Endometrial microvascular endothelial cells (primary cell): ENCODE data around the gene AP1S3. TPM values are rescaled to one million over a fixed set of nuclear protein-coding genes. Genes with fewer than 3 reads are reported as not detected.

ENCODE experiments used
- in situ Hi-C: cut with HindIII; loops from 2 replicates; pipeline ENCODE4 v1.10.0; 2017; ENCODE audit warnings: low sequenced_read_pairs, low pct_unique_long_range_greater_than_20kb; ENCODE audit errors: inconsistent ontology term
- total RNA-seq: library from RNA; depleted of rRNA; stranded (reverse); fragments of >200 nt; gene quantifications from one replicate; pipeline ENCODE4 v1.2.3, GENCODE V29; 2015; ENCODE audit errors: inconsistent ontology term

AP1S3 gene
- total RNA-seq, 1 donor from 2014 or later, result 18.1 TPM

- in situ Hi-C loops, result no loop called here
These were observed 18.6 kb upstream of the AP1S3 start for GRCh38 chr2:223856021-223856420.

DNA sequence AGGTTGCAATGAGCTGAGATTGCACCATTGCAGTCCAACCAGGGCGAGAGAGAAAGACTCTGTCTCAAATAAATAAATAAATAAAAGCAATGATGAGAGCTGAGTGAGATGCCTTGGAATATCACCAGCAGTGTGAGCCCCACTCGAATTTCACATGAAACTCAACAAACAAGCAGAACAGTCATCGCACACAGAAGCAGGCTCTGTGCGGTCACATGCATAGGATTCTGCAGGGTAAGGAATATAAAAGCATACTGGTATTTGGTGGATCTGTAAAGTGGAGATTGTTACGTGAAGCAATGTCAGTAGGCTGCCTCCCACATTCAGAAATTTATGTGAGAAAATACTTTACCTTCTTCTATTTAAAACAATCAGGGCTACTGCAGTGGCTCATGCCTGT, 18.0 kb upstream of the AP1S3 start:
- in situ Hi-C loops, result no loop called here

DNA sequence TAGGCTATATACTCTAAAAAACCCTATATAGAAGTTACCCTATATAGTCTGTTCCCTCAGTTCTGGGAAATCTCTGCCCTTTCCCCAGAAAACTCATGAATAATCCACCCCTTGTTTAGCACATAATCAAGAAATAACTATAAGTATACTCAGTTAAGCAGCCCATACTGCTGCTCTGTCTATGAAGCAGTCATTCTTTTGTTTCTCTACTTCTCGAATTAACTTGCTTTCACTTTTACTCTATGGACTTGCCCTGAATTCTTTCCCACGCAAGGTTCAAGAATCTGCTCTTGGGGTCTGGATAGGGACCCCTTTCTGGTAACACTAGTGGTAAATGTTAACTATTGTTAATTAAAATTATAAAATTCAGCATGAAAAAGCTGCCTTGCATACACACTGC, 17.4 kb upstream of the AP1S3 start:
- in situ Hi-C loops, result no loop called here

- in situ Hi-C loops, result no loop called here
These were observed 16.0 kb upstream of the AP1S3 start for GRCh38 chr2:223853425-223853837.

DNA sequence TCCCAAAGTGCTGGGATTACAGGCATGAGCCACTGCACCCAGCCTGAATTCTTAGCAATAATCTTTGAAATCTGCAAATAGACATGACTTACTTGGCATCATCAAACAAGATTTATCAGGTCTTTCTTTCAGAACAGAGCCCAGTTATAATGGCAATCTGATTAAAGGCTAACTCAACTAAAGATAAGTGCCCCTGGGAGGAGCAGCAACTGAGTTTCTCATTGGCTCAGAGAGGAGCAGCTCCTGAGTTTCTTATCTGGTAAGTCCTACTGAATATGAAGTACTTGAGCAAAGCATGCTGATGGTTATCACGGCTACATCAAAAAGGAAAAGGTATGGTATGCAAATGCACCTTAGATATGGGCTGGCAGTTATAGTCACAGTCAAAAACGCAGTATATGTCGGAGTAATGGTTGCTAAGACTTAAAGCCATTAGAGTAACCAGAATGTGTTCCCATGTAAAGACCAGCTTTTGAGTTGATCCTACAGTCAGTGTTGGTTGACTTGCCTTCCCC, 15.0 kb upstream of the AP1S3 start:
- in situ Hi-C loops, result no loop called here

- in situ Hi-C loops, result no loop called here
These were observed 10.0 kb upstream of the AP1S3 start for GRCh38 chr2:223847410-223847809.

- in situ Hi-C loops, result no loop called here
These were observed 9.1 kb upstream of the AP1S3 start for GRCh38 chr2:223846515-223846914.

GRCh38 chr2:223841436-223842190, 4.2 kb upstream of the AP1S3 start:
- in situ Hi-C loops, result no loop called here

- in situ Hi-C loops, result no loop called here
These were observed 1.5 kb downstream of the AP1S3 start for GRCh38 chr2:223835701-223836532.

- in situ Hi-C loops, result no loop called here
These were observed 3.0 kb downstream of the AP1S3 start for GRCh38 chr2:223834431-223834830.

GRCh38 chr2:223832241-223832903, 5.0 kb downstream of the AP1S3 start:
- in situ Hi-C loops, result no loop called here

DNA sequence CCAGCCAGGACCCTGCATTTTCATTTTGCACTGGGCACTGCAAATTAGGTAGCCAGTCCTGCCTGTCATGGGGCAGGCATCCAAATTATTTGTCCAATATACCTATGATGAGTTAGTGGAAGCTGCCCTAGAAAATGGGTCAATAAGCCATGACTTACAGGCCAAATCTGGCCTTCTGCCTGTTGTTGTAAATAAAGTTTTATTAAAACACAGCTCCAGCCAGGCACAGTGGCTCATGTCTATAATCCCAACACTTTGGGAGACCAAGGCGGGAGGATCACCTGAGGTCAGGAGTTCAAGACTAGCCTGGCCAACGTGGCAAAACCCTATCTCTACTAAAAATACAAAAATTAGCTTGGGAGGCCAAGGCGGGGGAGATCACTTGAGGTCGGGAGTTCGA, 8.3 kb downstream of the AP1S3 start:
- in situ Hi-C loops, result no loop called here

GRCh38 chr2:223828314-223828713, 9.1 kb downstream of the AP1S3 start:
- in situ Hi-C loops, result no loop called here

DNA sequence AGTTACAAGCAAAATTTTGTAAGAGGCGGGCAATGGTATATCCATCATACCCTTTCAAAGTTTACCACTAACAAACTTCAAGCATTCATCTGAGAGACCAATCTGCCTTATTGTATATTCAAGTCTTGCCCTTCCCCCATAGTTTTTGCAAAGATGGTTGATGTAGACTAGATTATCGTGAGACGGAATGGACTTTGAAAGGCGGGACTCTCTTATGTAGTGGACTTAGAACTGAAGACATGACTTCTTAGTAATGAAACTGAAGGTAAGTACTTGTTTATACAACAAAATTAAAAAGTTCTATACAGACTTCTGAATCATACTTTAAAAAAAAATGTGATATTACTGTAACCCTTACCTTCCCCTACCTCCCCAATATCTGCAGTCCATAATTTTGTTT, 10.4 kb downstream of the AP1S3 start:
- in situ Hi-C loops, result no loop called here

DNA sequence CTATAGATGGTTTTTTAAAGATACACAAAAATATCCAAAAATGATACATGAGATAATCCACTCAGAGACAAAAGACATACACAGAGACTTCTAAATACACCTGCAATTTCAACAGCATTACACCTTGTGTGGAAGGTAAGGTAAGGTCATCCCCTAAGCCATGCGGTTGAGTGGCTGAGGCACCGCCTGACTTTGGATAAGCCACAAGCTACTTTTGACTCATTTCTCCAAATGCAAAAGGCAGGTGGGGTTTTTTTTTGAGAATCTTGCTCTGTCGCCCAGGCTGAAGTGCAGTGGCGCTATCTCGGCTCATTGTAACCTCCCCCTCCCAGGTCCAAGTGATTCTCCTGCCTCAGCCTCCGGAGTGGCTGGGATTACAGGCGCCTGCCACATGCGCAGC, 13.1 kb downstream of the AP1S3 start:
- in situ Hi-C loops, result no loop called here

- in situ Hi-C loops, result no loop called here
These were observed 14.6 kb downstream of the AP1S3 start for GRCh38 chr2:223822818-223823217.

- in situ Hi-C loops, result no loop called here
These were observed 16.8 kb downstream of the AP1S3 start for GRCh38 chr2:223820549-223820948.

DNA sequence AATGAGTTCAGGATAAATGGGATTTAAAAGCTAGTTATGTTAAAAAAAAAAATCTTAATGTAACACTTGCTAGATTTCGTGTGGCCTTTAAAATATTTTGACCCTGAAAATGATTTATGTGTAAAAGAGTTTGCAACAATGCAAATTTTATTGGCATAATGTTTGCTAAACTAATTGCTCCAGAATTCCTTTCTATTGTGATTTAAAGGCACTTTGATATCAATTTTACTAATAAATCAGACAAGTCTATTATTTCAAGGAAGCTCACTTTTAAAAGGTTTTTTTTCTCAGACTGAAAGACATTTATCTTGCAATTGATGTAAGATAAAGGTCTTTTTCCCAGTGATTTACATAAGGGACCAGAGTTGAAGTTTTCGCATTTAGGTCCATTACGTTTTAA, 17.5 kb downstream of the AP1S3 start:
- in situ Hi-C loops, result no loop called here

GRCh38 chr2:223815884-223816570, 21.4 kb downstream of the AP1S3 start:
- in situ Hi-C loops, result no loop called here
